ENCODE data around the gene TET2.

TET2 gene

GRCh38 chr4:105186701-105187161 is 40.1 kb downstream of the TET2 start:
- DNase-seq = no peak

DNA sequence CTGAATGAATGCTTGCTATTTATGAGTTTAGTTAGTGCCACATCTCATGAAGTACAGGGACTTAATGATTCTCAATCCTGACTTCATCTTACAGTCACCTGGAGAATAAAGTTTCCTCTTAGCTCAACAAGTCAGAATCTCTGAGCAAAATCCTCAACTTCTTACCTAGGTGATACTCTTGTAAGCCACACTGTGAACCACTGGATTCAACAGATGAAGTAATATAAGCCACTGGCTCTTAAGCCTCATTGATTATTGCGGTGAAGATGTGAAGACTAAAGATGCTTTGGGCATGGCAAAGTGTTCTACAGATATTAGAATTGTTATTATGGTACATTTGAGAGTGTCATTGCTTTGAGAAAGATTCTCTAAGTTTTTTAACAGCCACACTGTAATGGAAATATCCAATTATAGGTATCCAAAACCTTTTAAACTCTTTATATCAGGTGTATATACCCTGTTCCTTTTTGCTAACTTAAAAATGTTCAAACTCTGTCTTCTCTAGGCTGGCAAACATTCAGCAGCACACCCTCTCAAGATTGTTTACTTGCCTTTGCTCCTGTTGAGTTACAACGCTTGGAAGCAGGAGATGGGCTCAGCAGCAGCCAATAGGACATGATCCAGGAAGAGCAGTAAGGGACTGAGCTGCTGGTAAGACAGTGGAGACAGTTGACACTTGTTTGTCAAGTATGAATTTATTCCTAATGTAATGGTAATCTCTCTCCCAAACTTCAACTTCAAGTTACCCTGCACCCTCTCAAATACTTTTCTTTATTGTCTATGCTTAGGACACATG is 43.4 kb downstream of the TET2 start:
- no peak for DNase-seq

- peak; percentile 82 for DNase-seq
Measured at GRCh38 chr4:105191621-105192210, 45.0 kb downstream of the TET2 start.

DNA sequence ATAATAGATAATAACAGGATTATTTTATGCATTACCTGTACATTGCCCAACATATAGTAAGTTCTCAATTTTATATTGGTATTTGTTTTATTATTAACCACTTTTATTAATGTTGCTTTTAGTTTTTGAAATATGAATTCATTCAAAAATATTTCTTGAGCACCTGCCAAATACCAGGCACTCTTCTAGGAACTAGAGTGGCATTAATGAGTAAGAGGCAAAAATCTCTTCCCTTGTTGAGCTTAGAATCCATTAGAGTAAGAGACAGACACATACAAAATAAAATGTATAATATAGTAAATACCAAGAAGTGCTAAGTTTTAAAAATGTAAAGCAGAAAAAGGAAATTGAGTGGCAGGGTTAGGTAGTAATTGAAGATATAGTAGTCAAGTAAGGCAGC is 45.8 kb downstream of the TET2 start:
- no peak for DNase-seq

DNA sequence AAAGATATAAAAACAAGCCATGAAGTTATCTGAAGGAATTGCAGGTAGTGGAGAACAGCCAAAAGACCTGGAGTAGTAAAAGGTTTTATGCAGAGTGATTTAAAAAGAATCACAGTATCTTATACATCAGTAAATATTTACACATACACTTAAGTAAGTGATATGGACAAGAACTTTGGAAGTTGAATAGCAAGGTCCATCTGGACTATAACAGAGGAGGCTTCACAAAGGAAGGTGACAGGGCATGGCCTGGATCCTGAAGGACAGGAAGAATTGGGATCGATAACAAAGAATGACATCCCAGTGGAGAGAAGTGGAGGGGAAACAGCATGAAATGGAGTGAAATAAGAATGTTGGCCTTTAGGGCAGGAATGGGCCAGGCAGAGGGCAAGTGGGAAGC is 46.2 kb downstream of the TET2 start:
- DNase-seq = no peak

DNA sequence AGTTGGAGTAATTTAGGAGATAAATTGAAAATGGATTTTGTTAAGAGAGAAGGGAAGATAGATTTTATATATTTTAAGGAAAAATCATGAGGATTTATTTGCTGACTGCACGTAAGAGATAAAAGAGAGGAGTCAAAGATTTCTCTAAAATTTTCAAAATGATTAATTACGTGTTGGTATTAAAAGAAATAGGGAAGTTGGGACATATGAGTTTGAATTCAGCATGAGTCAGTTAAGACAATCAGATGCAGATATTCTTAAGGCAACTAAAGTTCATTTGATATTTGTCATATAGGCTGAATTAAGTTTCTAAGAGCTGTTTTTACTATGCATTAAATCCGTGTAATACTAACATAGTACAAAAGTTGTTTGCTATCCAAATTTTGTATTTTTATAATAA is 46.9 kb downstream of the TET2 start:
- no peak for DNase-seq

GRCh38 chr4:105194328-105195231 is 47.9 kb downstream of the TET2 start:
- DNase-seq = no peak

DNA sequence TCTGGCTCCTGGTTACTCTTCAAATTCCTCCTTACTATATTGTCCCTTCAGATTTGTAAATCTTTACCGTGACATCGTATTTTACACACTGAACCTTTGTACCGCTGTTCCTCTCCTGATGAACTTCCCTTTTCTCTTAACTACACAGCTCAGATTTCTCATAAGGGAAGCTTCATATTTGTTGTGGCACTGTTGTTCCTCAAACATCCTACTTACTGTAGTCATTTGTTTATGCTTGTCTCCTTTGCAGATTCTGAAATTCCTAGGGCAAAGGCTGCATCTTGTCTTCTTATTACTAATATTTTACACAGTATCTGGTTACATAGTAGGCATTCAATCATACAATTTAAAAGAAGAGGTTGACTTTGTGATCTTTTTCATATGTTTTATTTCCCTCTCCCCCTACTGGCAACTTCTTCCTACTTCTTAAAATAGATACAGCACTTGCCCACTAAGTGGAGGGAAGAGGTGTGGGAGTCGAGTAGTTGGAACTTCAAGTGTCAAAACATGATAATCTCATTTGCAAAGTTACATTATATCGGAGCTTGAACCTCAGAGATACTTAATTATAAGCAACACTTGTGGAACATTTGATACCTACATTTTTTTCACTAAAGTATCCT is 50.0 kb downstream of the TET2 start:
- DNase-seq = no peak

GRCh38 chr4:105197777-105198176 is 51.1 kb downstream of the TET2 start:
- no peak for DNase-seq

DNA sequence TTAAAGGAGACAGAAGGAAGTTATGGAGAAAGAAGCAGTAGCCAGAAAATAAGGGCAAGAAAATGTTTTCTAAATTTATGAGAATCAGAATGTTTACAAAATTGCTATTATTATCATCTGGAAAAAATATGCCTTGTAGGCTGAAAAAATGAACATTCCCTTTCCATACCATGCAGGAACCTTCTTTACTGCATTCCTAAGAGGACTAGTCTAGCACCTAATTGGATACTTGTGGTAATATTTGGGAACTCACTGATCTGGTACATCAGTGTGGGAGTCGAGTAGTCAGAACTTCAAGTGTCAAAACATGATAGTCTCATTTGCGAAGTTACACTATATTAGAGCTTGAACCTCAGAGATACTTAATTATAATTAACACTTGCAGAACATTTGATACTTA is 51.9 kb downstream of the TET2 start:
- no peak for DNase-seq

GRCh38 chr4:105206214-105206613 is 59.5 kb downstream of the TET2 start:
- no peak for DNase-seq

- no peak for DNase-seq
Measured at GRCh38 chr4:105207386-105207785, 60.7 kb downstream of the TET2 start.

DNA sequence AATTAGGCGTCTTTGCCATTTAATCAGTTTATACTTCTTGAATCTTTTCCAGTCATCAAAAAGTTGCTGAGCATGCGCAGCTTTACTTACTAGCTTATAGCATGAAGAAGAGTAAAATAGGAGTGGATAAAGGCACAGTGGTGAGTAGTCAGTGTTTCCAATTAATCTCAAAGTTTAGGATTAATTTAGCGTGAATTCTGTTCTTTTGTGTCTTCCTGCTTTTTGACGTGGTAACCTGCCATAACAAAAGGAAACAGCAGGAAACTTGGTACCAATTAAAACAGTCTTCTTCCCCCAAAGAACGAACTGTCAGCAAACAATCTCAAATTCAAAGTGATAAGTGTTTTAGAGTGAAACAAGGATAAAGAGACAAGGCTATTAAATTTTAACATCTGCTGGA is 61.9 kb downstream of the TET2 start:
- DNase-seq = no peak

- no peak for DNase-seq
Measured at GRCh38 chr4:105210916-105211315, 64.2 kb downstream of the TET2 start.

- DNase-seq = no peak
Measured at GRCh38 chr4:105215609-105216313, 69.1 kb downstream of the TET2 start.

- no peak for DNase-seq
Measured at GRCh38 chr4:105225500-105225899, 78.8 kb downstream of the TET2 start.

GRCh38 chr4:105227054-105227453 is 80.4 kb downstream of the TET2 start:
- no peak for DNase-seq

DNA sequence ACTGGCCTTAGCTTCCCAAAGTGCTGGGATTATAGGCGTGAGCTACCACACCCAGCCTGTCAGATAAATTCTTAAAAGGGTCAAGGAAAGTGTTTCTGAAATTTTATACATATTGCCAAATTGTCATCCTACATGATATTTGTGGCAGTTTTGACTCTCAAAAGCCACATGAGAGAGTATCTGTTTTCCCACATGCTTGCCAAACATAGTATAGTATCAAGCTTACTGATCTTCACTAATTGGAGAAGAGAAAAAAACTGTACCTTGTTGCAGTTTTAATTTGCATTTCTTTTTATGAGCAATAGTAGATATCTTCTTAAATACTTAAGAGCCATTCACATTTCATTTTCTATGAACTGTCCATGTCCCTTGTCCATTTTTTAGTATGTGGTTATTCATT is 83.6 kb downstream of the TET2 start:
- DNase-seq = no peak

GRCh38 chr4:105232374-105232773 is 85.7 kb downstream of the TET2 start:
- DNase-seq = no peak

DNA sequence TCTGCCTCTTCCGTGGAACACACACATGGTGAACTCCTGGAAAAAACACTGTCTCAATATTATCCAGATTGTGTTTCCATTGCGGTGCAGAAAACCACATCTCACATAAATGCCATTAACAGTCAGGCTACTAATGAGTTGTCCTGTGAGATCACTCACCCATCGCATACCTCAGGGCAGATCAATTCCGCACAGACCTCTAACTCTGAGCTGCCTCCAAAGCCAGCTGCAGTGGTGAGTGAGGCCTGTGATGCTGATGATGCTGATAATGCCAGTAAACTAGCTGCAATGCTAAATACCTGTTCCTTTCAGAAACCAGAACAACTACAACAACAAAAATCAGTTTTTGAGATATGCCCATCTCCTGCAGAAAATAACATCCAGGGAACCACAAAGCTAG is 87.9 kb downstream of the TET2 start:
- no peak for DNase-seq

GRCh38 chr4:105236202-105236915 is 89.7 kb downstream of the TET2 start:
- DNase-seq = no peak

GRCh38 chr4:105236916-105237311 is 90.2 kb downstream of the TET2 start:
- DNase-seq = no peak
